HG02943 (cell line): ENCODE data around the gene TDRD10.
"Not testable (repeated sequence)": the region's sequence is repeated elsewhere in the genome, so short reads cannot be mapped to it uniquely, and the experiment has no call there.

Source experiments
- ATAC-seq: cut with Tn5 transposase; IDR thresholded peaks from one replicate; pipeline ENCODE4 v1.9.1; 2021; ENCODE audit warnings: mild to moderate bottlenecking, low read depth, moderate library complexity; ENCODE audit not compliant: unreplicated experiment

The TDRD10 gene

DNA sequence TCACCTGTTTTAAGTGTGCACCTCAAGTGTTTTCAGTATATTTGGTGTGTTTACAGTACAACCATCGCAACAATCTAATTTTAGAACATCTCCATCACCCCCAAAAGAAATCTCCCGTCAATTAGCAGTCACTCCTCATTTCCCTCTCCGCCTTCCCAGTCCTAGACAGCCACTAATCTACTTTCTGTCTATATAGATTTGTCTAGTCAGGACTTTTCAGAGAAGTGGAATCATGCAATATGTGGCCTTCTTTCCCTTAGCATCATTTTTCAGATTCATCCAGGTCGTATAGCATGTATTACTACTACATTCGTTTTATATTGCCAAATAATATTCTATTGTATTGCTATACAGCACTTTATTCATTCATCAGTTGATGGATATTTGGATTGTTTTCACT, 1.9 kb downstream of the TDRD10 start:
- no peak for ATAC-seq

- ATAC-seq, result no peak
Measured at GRCh38 chr1:154512760-154513159, 10.7 kb downstream of the TDRD10 start.

GRCh38 chr1:154514066-154514553, 12.1 kb downstream of the TDRD10 start:
- no peak for ATAC-seq

DNA sequence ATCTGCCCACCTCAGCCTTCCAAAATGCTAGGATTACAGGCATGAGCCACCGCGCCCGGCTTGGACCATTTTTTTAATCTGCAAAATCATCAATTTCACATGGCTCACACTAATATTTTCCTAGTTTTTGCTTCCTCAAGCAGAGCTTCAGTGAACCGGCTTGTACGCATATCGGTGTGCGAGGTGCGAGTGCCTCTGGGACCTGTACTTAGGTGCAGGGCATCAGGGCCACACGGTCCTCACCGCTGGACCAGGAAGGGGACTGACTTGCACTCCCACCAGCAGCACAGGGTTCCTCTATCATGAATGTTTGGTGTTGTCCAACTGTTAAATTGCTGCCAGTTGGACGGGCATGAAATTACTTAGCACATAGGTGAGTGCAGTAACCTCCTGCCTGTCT, 15.6 kb downstream of the TDRD10 start:
- no peak for ATAC-seq

GRCh38 chr1:154519591-154519991, 17.6 kb downstream of the TDRD10 start:
- no peak for ATAC-seq

- no peak for ATAC-seq
Measured at GRCh38 chr1:154520333-154520732, 18.3 kb downstream of the TDRD10 start.

GRCh38 chr1:154521695-154522094, 19.7 kb downstream of the TDRD10 start:
- ATAC-seq, result no peak

- no peak for ATAC-seq
Measured at GRCh38 chr1:154524881-154525280, 22.9 kb downstream of the TDRD10 start.

- ATAC-seq, result no peak
Measured at GRCh38 chr1:154527192-154527591, 25.2 kb downstream of the TDRD10 start.

GRCh38 chr1:154529308-154529707, 27.3 kb downstream of the TDRD10 start:
- ATAC-seq, result no peak

DNA sequence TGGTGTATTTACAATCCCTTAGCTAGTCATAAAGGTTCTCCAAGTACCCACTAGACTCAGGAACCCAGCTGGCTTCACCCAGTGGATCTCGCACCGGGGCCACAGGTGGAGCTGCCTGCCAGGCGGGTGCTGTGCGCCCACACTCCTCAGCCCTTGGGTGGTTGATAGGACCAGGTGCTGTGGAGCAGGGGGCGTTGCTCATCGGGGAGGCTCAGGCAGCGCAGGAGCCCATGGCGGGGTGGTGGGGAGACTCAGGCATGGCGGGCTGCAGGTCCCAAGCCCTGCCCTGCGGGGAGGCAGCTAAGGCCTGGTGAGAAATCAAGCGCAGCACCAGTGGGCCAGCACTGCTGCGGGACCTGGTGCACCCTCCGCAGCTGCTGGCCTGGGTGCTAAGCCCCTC, 29.9 kb downstream of the TDRD10 start:
- ATAC-seq, result not testable (repeated sequence)

DNA sequence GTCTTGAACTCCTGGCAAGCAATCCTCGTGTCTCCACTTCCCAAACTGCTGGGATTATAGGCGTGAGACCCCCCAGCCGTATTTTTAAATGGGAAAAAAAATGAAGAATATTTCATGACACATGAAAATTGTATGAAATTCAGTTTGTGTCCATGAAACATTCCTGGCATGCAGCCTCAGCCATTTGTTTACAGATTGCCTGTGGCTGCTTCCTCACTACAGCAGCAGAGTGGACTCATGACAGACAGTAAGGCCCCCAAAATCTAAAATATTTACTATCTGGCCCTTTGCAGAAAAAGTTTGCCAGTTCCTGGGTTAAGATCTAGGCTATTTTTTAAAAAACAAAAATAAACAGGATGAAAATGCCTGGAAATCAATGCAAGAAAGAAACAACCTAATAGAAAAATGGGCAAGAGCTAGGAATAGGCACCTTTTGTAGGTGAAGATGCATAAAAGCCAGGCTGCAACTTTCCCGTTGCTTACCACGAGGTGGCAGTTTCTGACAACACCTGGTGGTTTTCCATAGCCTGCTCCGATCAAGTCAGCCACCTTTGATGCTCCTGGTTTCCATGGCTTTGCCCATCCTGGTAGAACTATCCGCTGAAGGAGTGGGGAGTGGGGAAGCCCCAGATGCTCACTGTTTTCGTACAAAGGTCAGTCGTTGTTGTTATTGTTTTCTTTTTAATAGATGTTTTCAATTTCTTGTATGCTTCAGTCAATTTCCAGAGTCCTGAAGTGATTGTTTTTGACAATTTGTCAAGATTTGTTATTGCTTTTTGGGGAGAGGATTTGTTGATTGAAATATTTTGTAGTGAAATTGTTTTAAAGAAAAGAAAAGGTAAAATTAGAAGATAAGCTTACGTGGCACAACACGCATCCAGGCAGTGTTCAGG, 32.2 kb downstream of the TDRD10 start:
- ATAC-seq, result no peak

DNA sequence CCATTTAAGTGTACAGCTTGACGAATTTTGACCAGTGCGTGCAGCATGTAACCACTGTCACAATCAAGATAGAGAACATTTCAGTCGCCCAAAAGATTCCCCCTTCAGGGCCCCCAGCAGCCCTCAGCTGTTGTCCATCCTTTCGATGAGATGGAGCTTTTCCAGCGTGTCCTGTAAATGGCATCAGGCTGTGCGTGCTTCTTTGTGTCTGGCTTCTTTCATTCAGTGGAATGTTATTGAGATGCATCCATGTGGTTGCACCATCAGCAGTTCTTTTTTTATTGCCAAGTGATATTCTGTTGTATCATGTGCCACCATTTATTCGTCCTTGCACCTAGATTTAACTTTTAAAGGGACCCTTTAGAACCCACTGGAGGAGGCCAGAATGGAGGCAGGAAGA, 34.6 kb downstream of the TDRD10 start:
- ATAC-seq, result no peak

DNA sequence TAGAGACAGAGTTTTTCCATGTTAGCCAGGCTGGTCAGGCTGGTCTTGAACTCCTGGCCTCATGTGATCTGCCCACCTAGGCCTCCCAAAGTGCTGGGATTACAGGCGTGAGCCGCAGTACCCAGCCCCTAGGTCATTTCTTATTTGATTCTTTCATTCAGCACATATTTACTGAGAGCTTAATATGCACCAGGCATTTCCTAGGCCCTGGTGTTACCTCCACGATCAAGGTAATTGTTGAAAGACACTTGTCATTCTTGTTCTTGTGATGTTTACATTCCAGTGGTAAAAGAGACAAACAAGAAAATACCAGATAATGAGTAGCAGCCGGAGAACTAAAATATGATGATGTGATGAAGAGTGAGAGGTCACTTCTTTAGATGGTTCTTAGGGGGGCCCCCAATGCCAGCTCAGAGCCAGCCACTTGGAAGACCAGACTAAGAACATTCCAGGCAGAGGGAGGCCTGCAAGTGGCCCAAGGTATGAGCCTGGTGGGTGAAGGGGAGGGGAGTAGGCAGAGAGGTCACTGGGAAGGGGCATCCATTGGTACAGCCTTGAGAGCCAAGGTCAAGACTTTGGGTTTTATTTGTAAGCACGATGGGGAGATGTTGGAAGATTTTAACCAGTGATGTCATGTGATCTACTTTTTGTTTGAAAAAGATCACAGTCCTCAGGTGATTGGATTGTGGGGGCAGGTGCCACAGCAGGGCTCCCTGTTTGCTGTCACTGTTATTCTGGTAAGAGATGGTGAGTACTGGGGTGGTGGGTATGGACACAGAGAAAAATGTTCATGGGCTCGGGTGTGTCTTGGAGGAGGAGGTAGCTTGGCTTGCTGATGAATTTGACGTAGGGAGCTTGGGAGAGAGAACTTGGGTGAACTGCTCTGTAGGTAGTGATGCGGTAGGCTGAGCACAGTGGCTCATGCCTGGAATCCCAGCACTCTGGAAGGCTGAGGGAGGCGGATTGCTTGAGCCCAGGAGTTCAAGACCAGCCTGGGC, 37.8 kb downstream of the TDRD10 start:
- no peak for ATAC-seq

- no peak for ATAC-seq
Measured at GRCh38 chr1:154541231-154541630, 39.2 kb downstream of the TDRD10 start.

- no peak for ATAC-seq
Measured at GRCh38 chr1:154546264-154547063, 44.4 kb downstream of the TDRD10 start.

DNA sequence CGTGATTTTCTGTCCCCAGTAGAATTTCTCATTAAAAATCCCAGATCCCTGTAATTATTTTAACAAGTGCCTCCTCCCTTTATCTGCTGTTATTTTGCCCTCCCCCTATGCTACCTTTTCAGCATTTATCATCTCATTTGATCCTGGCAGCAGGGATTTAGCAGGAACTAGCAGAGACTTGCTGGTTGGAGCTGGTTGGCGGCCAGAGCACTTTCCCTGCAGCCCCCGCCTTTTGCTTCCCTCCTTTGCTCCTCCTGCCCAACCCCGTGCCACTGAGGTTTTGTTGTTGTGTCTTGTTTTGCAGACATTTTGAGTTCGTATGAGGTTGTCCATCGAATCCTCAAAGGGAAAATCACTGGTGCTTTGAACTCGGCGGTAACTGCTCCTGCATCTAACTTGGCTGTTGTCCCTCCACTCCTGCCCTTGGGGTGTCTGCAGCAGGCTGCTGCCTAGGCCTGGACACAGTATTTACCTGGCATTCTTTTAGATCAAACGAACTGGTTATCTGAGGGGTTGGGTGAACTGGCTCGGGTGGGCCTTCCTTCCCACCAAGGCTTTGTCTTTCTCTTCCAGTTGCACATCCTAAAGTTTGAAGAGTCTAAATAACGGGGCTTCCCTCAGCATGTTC, 45.2 kb downstream of the TDRD10 start:
- ATAC-seq, result no peak

DNA sequence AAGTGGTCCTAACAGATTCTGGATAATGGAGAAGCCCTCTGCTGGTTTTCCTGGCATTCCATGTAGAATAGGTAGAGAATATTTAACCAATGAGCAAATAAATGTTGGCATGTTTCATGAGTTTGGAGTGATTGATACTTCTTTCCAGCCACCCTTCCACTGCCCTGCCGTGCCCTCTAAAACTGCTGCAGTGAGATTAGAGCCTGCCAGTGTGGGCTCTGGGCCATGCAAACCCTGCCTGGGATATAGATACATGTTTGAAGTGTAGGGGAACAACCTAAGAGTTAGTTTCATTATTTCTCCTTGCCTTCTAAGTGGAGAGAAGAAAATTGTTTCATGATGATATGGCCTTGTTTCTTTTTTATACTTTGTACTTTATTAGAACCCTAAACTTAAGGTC, 46.0 kb downstream of the TDRD10 start:
- ATAC-seq, result no peak

GRCh38 chr1:154549202-154549770, 47.3 kb downstream of the TDRD10 start:
- no peak for ATAC-seq
